IPS-18a (cell line): Measurements from ENCODE around the gene DOCK10.
"Not testable (repeated sequence)": the region's sequence is repeated elsewhere in the genome, so short reads cannot be mapped to it uniquely, and the experiment has no call there.

ENCODE experiments used
- H3K27ac ChIP-seq: one replicate; pipeline ENCODE4 v1.5.1; 2013; ENCODE audit warnings: low read length
- H3K27me3 ChIP-seq: one replicate; pipeline ENCODE4 v1.6.1; 2013; ENCODE audit warnings: mild to moderate bottlenecking, low read length; ENCODE audit not compliant: control insufficient read depth, insufficient read depth
- H3K36me3 ChIP-seq: one replicate; pipeline ENCODE4 v1.6.1; 2013; ENCODE audit warnings: low read depth, low read length; ENCODE audit not compliant: control insufficient read depth
- H3K4me1 ChIP-seq: one replicate; pipeline ENCODE4 v1.6.1; 2013; ENCODE audit warnings: low read depth, low read length; ENCODE audit not compliant: control insufficient read depth
- H3K4me3 ChIP-seq: one replicate; pipeline ENCODE4 v1.5.1; 2013; ENCODE audit warnings: low read length
- H3K9ac ChIP-seq: one replicate; pipeline ENCODE4 v1.6.1; 2013; ENCODE audit warnings: mild to moderate bottlenecking, low read length, moderate library complexity
- H3K9me3 ChIP-seq: one replicate; pipeline ENCODE4 v1.6.1; 2013; ENCODE audit warnings: low read depth, low read length; ENCODE audit not compliant: control insufficient read depth

Gene DOCK10

GRCh38 chr2:225070811-225071210 lies 28.5 kb upstream of the DOCK10 start:
- no peak overlapping the region for H3K9ac ChIP-seq
- no peaks in the 10 kb centered on the region for H3K27me3 ChIP-seq
- H3K36me3 ChIP-seq = no peaks in the 10 kb centered on the region
- H3K27ac ChIP-seq = no peak overlapping the region
- peaks cover 4% of the 10 kb centered on the region for H3K9me3 ChIP-seq
- H3K4me1 ChIP-seq = peaks cover 23% of the 10 kb centered on the region
- H3K4me3 ChIP-seq = no peak overlapping the region

DNA sequence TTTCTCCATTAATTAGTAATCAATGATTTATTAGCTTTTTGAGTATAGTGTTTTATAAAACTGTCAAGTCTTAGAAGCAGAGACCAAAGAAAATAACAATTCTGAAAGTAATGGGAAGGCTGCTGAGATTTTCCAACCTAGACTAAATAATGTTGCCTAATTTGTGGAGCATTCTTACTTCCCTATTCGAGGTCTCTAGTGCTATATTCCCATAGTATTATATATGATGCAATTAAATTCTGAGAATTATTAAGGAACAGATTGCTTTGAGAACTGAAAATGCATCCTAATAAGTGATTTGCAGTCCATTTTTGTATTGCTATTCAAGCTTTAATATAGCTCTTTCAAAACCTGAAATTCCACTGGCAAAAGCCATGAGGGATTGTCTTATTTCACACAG lies 27.7 kb upstream of the DOCK10 start:
- Histone ChIP-seq H3K9me3 (peaks cover 4% of the 10 kb centered on the region), H3K9ac (no peak overlapping the region), H3K4me3 (no peak overlapping the region), H3K27me3 (no peaks in the 10 kb centered on the region), H3K36me3 (no peaks in the 10 kb centered on the region), H3K27ac (no peak overlapping the region), H3K4me1 (peaks cover 23% of the 10 kb centered on the region)

GRCh38 chr2:225069477-225069876 lies 27.2 kb upstream of the DOCK10 start:
- peaks cover 23% of the 10 kb centered on the region for H3K4me1 ChIP-seq
- H3K36me3 ChIP-seq = no peaks in the 10 kb centered on the region
- H3K27ac ChIP-seq = no peak overlapping the region
- no peak overlapping the region for H3K4me3 ChIP-seq
- peaks cover 4% of the 10 kb centered on the region for H3K9me3 ChIP-seq
- no peaks in the 10 kb centered on the region for H3K27me3 ChIP-seq
- H3K9ac ChIP-seq = no peak overlapping the region

DNA sequence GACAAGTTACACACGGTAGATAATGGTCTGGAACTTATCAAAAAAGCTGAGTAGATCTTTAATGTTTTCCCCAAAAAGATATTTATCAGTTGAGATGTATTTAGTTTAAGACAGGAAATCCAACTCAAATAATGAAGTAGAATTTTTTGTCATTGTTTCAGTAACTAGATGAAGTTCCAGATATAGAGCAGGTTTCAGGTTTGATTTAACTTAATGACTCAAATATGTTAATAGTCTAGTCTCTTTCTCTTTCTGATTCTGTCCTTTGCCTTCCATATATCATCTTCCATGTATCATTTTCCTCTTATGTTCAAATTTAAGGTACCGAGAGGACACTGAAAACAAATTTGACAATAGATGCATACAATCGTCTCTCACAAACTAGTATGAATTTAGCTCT lies 23.6 kb upstream of the DOCK10 start:
- no peak overlapping the region for H3K27ac ChIP-seq
- H3K27me3 ChIP-seq = no peaks in the 10 kb centered on the region
- no peaks in the 10 kb centered on the region for H3K36me3 ChIP-seq
- H3K9ac ChIP-seq = no peak overlapping the region
- no peak overlapping the region for H3K4me3 ChIP-seq
- no peaks in the 10 kb centered on the region for H3K4me1 ChIP-seq
- H3K9me3 ChIP-seq = peaks cover 4% of the 10 kb centered on the region

DNA sequence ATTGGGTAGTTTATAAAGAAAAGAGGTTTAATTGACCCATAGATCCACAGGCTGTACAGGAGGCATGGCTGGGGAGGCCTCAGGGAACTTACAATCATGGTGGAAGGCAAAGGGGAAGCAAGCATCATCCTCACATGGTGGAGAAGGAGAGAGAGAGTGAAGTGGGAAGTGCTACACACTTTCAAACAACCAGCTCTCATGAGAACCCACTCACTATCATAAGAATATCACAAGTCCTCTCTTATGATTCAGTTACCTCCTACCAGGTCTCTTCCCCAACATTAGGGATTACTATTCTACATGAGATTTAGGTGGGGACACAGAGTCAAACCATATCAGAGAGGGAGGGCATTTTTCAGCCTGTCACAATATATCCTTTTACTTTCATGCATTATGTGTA lies 22.7 kb upstream of the DOCK10 start:
- H3K27me3 ChIP-seq = no peaks in the 10 kb centered on the region
- H3K4me3 ChIP-seq = no peak overlapping the region
- H3K27ac ChIP-seq = no peak overlapping the region
- H3K4me1 ChIP-seq = no peaks in the 10 kb centered on the region
- no peak overlapping the region for H3K9ac ChIP-seq
- H3K9me3 ChIP-seq = peaks cover 4% of the 10 kb centered on the region
- H3K36me3 ChIP-seq = no peaks in the 10 kb centered on the region

GRCh38 chr2:225064362-225064761 lies 22.1 kb upstream of the DOCK10 start:
- H3K9ac ChIP-seq = no peak overlapping the region
- no peaks in the 10 kb centered on the region for H3K4me1 ChIP-seq
- no peak overlapping the region for H3K4me3 ChIP-seq
- peaks cover 4% of the 10 kb centered on the region for H3K9me3 ChIP-seq
- H3K27me3 ChIP-seq = no peaks in the 10 kb centered on the region
- H3K27ac ChIP-seq = no peak overlapping the region
- no peaks in the 10 kb centered on the region for H3K36me3 ChIP-seq

DNA sequence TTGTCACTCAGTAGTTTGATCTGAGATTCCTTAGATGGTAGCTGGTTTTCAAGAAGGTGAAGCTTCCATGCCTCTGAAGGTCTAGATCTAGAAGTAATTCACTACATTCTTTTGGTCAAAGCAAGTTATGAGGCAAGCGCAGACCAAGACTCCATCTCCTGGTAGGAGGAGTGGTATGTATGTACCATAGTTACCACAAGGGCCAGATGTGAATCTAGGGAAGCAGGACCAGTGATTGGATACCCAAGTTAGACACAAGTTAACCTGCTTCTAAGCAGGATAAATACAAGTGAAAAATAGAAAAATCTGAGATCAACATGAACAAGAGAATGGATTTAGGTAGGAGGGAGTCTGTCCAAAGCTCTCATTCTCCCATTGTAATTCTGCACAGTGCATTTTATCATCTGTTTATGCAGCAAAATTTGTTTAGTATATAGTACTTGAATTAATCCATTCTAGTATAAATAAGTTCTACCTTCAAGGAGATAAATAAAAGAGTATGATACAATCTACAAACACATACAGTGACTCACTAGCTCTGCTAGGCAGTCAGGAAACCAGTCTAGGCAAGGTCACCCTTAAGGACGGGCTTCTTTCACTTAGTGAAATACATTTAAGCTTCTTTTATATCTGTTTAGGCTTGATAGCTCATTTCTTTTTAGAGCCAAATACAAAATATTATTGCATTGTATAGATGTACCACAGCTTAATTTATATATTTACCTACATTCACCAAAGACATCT lies 14.2 kb upstream of the DOCK10 start:
- no peak overlapping the region for H3K4me3 ChIP-seq
- H3K27me3 ChIP-seq = no peaks in the 10 kb centered on the region
- no peaks in the 10 kb centered on the region for H3K36me3 ChIP-seq
- H3K4me1 ChIP-seq = no peaks in the 10 kb centered on the region
- no peaks in the 10 kb centered on the region for H3K9me3 ChIP-seq
- H3K9ac ChIP-seq = no peak overlapping the region
- no peak overlapping the region for H3K27ac ChIP-seq

- H3K27me3 ChIP-seq = no peaks in the 10 kb centered on the region
- H3K27ac ChIP-seq = no peak overlapping the region
- H3K36me3 ChIP-seq = no peaks in the 10 kb centered on the region
- no peaks in the 10 kb centered on the region for H3K9me3 ChIP-seq
- no peaks in the 10 kb centered on the region for H3K4me1 ChIP-seq
- H3K9ac ChIP-seq = no peak overlapping the region
- no peak overlapping the region for H3K4me3 ChIP-seq
Observed at GRCh38 chr2:225055714-225056113, 13.4 kb upstream of the DOCK10 start.

DNA sequence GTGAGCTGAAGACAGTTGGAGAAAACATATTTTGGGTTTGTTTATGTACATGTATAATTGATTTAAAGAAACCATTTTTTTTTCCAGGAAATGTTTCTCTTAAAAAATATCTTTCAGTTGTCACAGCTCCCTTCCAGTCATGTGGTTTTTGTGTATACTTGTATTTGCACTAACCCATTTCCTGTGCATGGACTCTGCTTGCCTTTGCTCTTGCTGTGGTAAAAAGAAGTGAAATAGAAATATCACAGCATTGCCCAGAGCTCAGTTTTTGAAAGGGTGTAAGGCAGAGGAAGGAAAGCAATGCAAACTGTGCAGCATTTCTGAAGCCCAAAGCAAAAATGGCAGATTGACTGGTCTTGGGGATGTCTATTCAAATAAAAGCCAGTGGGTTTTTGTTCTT lies 10.4 kb upstream of the DOCK10 start:
- no peak overlapping the region for H3K27ac ChIP-seq
- H3K9ac ChIP-seq = no peak overlapping the region
- H3K4me3 ChIP-seq = no peak overlapping the region

DNA sequence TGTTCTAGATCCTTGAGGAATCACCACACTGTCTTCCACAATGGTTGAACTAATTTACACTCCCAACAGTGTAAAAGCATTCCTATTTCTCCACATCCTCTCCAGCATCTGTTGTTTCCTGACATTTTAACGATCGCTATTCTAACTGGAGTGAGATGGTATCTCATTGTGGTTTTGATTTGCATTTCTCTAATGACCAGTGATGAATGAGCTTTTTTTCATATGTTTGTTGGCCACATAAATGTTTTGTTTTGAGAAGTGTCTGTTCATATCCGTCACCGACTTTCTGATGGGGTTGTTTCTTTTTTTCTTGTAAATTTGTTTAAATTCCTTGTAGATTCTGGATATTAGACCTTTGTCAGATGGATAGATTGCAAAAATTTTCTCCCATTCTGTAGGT lies 5.2 kb upstream of the DOCK10 start:
- peaks cover 28% of the 10 kb centered on the region for H3K27me3 ChIP-seq
- not testable (repeated sequence) for H3K9me3 ChIP-seq, H3K4me3 ChIP-seq, H3K4me1 ChIP-seq, H3K36me3 ChIP-seq, H3K9ac ChIP-seq, H3K27ac ChIP-seq

More for the DNA sequence above, 10.4 kb upstream of the DOCK10 start:
- Histone ChIP-seq H3K27me3 (no peaks in the 10 kb centered on the region), H3K4me1 (no peaks in the 10 kb centered on the region), H3K36me3 (no peaks in the 10 kb centered on the region), H3K9me3 (no peaks in the 10 kb centered on the region)

DNA sequence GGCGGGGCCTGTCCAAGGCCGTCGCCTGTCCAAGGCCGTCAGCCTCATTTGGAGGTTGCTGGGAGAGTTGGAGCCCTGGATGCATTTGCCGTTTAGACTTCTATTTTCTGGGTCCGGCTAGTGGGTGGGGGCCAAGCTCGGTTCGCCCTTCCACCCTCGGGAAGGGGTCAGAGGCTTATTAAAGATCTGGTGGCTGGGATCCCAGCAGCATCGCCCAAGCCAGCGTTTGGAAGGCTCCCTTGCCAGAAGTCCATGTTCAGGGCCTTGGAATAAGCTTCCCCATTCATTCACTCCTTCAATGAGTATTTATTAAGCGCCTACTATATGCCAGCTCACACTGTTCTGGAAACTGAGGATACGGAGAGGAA lies 516 bp upstream of the DOCK10 start:
- Histone ChIP-seq H3K27me3 (peaks cover 65% of the 10 kb centered on the region), H3K9ac (no peak overlapping the region), H3K36me3 (no peaks in the 10 kb centered on the region), H3K4me1 (no peaks in the 10 kb centered on the region), H3K4me3 (peak overlapping the region; percentile 66), H3K9me3 (no peaks in the 10 kb centered on the region), H3K27ac (no peak overlapping the region)

DNA sequence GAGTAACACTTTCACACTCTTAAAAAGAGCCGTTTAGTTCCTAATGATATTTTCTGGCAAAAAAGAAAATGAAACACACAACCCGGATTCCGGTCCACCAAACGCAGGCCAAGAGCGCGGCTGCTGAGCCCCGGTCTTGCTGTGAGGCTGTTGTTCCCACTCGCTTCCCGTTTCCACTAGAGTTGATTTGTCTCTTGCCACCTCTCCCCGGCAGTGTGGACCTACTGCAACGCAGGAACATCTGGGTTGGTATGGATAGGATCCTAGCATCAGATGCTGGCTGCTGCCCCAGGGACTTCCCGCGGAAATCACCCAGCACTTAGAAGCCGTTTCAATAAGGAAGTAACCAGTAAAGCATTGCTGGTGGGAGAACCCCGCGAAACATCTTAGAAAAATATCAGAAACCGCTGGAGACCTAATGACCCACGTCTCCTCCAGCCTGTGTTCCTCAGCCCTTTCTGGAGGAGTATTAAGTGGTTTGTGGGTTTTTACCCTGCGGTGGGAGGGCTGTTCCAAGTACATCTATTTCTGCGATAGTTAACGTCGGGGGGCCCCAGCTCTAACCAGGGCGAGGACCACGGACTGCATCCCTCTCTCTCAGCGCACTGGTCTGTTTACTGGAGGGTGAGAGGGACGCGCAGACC lies 939 bp downstream of the DOCK10 start:
- no peak overlapping the region for H3K27ac ChIP-seq
- H3K4me3 ChIP-seq = peak overlapping the region; percentile 66
- H3K9me3 ChIP-seq = no peaks in the 10 kb centered on the region
- no peaks in the 10 kb centered on the region for H3K36me3 ChIP-seq
- no peak overlapping the region for H3K9ac ChIP-seq
- H3K4me1 ChIP-seq = no peaks in the 10 kb centered on the region
- H3K27me3 ChIP-seq = peaks cover 65% of the 10 kb centered on the region
